ENCODE data around the gene HOXA2.

The HOXA2 gene

DNA sequence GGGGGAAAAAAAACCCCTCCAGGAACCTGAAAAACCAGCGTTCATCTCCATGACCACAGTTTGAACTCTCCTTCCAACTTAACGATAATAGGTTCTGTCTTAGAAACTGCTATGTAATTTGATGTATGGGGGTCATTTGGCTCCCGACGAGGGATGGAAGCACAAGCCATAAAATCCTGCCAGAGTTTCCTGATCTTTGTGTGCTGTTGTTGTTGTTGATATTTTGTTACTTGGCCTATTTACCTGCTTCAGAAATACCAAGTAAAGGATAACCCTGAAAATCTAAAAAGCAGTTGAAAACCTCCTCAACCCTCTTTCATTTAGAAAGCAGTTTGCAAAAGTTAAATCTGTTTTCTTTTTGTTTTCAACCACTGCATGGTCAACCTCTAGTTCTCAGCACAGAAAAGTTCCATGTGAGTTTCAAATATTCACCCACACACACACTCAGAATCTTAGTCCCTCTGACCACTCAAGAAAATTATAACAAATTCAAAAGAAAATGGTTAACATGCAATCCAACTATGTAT lies 9.3 kb upstream of the HOXA2 start:
- DNase-seq (ENCODE audit: low read depth in 2 of 2) = no peak

DNA sequence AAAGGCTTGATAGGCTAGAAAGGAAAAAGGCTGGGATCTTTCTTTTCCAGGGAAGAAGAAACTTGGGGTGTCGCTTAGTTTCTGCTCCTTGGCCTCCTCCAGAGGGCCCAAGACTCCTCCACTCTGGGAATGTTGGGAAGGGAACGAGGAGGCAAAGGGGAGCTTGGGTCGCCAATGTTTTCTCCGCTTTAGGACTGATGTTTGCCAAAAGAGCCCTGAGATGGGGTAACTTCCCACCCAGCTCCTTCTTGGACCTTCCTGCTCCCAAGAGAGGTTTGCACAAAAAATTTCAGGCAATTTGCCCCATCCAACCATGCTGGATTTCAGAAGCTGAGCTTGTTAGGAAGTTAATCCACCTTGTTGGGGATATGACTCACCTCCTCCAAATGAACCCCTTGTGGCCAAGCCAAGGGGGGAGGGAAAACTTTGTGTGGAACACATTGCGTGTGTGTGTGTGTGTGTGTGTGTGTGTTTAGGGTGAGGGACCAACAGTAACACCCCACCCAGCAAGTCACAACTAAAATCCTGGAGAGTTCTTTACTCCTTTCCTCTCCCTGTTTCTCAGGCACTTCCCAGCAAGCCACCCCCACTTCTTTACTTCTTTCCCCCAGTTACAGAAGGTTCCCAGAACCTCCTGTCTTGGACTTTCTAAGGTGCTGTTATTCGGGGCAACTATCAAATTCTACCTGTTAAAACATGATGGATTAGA lies 8.7 kb upstream of the HOXA2 start:
- DNase-seq (ENCODE audit: low read depth in 2 of 2) = no peak

DNA sequence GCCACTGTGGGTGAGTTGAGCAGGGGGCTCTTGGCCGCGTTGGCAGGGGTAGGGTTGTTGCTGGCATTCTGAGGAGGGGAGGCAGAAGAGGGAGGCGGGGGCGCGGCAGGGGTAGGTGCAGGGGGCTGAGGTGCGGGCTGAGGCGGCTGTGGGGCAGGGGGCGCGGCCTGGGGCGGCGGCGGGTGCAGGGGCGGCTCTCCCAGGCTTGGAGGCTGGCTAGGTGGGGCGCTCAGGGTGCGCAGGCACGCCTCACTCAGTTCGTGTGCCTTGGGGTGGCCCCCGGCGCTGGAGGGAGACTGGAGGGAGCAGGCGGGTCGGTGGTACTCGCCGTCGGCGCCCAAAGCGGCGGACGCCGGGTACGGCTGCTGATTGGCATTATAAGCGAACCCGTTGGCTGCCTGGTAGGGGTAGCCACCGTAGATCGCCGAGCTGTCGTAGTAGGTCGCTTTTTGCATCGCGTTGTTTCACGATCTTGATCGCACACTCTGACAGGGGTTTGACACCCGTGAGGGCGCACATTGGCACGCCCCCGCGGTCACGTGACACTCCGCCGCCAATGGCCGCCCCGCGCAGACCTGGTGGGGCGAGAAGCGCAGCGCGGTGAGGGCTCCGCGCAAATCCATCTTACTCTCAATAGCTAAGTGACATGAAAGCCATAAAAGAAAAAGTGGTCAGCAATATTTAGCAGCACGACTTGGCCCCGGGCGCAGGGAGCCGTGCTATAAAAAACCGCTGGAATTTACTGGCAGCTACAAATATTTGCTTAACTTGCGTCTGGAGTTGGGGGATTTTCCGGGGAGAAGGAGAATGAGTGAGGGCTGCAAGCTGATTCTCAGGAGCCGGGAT lies 7.9 kb upstream of the HOXA2 start:
- DNase-seq (ENCODE audit: low read depth in 2 of 2) = no peak

DNA sequence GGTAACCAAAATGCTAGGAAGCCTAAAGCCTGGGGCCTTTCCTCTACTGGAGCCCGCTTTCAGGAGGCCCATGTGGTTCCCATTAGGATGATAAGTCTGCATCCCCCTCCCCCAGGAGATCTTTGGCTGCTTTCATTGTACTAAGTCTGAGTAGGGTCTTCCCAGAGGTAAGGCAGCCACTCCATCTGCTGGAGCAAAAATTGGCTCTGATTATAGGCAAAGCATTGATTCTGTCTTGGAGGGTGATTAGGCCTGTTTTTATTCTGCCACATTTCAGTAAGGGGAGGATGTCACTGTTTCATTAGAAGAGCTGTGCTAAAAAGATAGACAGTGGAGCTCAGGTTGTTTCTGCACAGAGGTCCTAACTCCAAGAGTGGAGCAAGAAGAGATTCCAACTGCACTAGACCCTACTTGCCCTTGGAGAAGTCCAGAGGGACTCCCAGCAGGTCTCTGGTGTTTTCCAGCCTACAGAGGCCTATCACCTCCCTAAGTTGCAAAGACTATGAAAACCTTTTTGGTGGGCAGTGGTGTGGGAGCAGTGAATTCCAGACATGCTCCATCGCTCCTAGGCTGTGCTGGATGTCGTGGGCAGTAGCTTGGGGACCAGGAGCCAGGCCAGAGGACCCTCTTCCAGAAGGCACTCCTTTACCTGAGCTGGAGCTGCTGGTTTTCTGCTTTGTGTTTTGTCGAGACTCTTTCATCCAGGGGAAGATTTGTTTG lies 7.1 kb upstream of the HOXA2 start:
- DNase-seq (ENCODE audit: low read depth in 2 of 2) = no peak

DNA sequence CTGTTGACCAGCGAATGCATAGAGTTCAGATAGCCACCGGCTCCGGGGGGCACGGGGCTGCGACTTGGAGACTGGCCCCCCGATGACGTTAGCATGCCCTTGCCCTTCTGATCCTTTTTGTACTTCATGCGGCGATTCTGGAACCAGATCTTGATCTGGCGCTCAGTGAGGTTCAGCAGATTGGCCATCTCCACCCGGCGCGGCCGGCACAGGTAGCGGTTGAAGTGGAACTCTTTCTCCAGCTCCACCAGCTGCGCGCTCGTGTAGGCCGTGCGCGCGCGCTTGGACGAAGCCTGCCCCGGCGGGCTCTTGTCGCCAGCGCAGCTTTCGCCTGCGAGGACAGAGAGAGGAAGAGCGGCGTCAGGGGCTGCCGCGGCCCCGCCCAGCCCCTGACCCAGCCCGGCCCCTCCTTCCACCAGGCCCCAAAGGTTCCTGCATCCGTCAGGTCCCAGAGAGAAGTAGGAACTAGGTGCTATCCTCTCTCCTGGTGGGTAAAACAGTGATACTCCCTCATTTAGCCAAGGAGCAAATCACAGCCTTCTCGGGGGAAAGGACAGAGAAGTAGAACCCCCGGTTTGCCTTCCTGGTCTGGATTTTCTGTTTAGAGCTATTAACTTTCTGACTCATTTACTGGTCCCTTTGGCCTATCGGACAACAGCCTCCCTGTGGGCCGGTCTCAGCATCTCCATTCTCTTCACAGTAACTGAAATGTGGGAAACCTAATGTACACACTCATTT lies 6.1 kb upstream of the HOXA2 start:
- no peak for DNase-seq (ENCODE audit: low read depth in 2 of 2)

DNA sequence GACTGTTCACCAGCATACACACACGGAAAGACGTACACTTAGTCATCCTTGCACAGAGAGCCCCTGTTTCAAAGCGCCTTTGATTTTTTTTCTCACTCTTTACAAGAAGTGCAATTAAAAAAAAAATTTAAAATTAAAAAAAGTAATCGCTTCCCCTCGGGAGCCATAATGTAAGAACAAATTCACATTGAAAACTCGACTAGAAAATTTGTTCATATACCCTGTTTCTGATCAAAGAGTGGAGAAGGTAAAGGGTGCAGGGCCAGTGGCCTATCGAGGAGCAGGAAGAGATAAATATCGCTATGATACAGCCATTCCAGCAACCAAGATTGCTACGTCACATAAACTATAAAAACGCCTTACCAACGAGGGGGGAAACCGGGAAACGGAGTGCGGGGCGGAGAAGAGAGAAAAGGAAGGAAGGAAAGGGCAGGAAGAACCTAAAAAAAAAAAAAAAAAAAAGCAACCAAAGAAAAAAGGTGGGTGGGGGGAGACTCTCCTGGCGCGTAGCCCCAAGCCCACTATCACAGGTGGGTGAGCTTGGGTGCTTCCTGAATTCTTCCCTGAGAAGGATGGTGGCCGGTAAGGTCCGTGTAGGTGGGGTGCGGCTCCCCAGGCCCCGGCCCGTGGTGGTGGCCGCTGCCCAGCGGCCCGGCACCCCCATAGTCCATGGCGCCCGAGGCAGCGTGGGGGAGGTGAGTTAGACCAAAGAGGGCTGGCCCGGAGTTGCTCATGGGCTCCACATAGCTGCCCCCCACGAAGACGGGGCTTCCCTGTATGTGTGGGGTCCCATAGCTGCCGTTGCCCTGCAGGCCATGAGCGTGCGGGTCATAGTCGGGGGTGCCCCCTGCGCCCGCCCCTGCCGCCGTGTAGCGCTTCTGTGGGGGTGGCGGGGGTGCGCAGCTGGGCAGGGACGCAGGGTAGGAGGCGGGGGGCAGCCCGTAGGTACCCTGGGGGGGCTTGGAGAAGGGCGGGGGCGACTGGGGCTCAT lies 5.2 kb upstream of the HOXA2 start:
- DNase-seq (ENCODE audit: low read depth in 2 of 2) = no peak

DNA sequence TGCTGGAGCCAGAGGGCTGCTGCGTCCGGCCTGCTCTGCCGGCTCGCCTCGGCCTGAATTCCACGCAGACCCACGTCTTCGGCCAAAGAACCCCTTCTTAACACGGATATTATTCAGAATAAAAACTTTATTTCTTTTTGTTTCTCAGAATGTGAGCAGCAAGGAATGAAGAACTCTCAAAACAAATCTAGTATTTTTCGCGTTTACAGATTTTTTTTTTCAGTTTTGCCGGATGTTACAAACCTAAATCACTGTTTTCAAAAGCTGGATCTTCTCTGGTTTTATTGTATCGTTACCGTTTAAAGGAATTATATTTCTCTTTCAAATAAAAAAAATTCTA lies 4.4 kb upstream of the HOXA2 start:
- no peak for DNase-seq (ENCODE audit: low read depth in 2 of 2)

DNA sequence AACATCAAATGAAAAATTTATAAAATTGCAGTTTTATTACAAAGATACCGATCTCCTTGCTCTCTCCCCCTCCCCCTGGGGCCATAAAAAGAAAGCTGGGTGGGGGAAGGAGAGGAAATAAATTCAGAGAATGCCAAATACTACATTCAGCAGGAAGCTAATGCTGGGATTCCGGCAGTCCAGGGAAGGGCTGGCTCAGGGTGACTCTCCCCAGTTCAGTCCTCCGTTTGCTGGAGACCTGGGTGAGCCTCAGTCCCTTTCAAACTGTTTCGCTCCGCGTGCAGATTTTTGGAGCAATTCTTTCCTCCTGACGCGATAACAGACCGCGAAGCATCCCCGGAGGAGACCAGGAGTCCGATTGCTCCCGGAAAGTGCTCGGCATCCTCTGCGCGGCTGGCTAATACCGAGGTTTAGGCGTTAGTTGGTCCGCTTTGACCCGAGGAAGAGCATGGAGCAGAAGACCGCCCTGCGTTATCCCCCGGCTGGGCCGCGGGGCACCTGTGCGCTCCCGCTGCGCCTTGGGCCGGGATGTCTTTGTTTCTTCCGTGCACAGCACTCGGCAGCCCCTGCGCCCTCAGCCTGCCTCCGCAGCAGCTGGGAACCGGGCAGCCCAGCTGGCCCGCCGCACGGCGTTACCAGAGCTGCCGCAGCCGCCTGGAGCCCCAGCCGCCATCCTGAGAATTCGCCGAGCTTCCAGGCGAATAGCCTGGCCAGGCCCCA lies 3.9 kb upstream of the HOXA2 start:
- DNase-seq (ENCODE audit: low read depth in 2 of 2) = no peak

DNA sequence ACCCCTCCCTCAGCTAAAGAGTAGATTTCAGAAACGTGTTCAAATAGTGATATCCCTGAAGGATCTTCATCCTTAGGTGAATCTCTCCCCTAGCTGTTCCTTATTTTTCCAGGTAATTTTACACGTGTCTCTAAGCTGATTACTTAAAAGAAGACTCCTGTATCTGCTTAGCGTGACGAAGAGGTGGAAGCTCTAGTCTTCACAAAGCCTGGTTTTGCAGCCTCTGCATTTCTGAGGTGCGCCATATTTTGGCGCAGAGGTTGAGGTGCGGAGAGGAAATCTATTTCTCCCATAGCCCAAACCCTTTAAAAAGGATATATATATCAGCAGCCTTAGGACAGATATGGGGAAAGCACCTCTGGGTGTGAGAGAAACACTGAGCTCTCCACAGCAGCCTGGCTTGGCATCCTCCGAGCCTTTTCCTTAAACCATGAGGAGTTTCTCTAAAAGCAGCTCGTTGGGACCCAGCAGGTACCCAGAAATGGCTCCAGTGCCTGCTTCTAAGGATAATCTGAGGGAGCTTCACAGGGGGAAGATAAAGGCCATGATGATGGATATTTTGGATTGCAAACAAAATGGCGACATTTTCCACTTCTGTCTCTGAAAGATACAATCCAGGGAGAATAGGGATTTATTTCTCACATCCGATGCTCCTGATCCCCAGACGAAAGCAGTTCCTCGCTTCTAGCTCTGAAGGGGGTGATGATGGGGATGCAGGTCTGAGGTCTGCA lies 3.0 kb upstream of the HOXA2 start:
- DNase-seq (ENCODE audit: low read depth in 2 of 2) = no peak

DNA sequence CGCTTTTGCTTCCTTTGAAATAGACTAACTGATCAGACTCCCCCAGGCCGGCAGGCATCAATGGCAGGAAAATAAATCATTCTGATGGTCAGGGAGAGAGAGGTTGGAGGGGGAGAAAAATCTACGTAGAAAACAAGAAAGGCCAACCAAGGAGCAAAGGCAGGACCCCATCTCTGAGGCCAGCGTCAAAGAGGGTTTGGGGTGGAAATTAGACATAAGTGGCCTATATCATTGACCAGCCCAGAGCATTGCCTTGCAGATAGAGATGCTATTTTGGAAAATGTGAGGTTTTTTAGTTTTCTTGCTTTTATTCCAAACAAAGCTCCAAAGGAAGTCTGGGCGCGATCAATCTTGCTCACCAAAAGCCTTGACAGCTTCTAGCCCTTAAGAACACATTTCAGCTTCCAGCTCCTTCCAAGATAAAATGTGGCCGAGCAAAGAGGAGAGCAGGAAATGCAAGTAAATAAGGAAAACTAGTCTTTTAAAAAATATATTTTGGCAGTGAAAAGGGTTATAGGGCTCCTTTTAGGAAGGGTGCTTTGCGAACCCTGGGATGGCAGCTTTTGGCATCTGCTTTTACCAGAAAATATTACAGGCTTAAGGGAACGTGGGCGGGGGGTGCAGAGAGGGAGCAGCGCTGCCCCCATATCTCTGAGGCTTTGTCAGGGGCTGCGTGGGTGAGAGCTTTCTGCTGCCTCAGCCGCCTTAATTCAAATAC lies 2.0 kb upstream of the HOXA2 start:
- no peak for DNase-seq (ENCODE audit: low read depth in 2 of 2)

DNA sequence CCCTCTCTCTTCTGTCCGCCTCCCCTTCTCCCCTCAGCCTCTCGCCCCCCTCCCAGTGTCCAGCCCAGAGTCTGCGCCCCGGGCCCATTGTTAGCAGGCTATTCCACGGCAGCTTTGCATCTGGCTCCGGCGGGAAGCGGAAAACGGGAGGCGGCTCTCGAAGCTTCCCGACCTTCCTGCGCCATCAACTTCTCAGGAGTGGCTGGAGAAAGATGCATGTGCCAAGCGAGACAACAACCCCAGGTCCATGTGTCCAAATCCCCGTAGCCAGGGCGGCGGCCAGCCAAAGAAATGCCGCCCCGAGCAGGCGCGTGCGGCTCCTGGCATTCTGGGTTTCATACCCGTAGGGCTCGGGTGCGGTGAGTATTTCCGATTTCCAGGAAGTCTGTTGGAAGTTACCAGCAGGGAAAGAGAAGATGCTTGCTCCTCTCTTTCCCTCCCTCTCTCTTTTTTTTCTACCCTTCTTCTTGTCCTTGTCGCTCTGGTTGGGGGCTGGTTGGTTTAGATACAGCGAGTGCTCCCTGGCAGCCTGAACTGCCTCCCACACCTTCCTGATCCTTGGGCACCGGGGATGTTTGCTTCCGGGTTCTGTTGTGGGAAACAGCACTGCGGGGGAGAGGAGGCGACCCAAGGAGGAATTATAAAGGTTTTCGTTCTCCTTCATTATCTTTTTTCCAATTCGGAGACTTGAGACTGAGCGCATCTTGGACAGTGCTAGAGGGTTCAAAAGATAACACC lies 1.2 kb upstream of the HOXA2 start:
- DNase-seq (ENCODE audit: low read depth in 2 of 2) = no peak

DNA sequence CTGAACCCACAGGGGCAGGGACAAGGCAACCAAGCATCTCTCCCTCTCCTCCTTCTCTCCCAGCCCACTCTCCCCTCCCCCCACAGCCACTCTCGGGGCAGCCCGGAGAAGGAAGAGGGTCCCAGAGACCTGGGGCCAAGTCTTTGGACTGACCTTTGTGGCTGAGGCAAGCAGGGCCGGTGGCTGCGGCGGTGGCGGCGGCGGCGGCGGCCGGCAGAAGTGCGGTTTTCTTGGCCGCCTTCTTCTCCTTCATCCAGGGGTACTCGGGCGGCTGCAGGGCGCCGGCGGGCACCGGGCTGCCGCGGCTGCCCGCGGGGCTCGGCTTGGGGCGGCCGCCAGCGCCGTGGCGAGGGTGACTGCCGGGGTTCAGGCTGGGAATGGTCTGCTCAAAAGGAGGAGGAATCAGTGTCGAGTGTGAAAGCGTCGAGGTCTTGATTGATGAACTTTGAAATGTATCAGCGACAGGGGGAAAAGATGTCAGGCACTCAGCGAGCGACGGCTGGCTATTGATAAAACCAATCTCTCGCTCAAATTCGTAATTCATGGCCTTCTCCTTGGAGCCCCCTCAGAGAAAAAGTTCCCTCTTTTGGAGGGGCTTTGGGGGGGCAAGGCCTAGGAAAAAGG lies 414 bp downstream of the HOXA2 start:
- no peak for DNase-seq (ENCODE audit: low read depth in 2 of 2)

DNA sequence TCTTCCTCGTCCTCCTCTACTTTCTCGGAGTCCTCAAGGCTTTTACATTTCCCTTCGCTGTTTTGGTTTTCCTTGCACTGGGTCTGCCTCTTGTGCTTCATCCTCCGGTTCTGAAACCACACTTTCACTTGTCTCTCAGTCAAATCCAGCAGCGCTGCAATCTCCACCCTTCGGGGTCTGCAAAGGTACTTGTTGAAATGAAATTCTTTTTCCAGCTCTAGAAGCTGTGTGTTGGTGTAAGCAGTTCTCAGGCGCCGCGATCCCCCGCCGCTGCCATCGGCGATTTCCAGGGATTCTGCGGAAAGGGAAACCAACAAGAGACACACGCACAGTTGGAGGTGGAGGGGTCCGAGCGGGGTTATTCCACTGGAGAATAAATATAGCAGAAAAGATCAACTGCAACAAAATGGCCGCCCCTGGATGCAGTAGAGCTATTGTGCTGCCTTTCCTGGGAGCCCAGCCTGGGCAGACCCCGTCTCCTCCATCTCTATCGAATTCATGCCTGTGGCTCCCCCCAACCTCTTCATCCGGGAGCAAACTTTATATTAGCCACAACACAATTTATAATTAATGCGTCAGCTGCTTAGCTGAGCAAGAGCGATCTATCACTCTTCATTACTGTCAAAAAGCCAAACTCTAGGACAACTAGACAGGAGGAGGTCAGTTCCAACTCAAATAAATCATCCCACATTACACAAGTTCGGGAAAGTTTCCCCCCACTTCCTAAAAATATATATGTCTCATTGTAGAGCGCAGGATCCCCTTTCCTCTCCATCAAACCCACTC lies 1.1 kb downstream of the HOXA2 start:
- DNase-seq (ENCODE audit: low read depth in 2 of 2) = no peak

DNA sequence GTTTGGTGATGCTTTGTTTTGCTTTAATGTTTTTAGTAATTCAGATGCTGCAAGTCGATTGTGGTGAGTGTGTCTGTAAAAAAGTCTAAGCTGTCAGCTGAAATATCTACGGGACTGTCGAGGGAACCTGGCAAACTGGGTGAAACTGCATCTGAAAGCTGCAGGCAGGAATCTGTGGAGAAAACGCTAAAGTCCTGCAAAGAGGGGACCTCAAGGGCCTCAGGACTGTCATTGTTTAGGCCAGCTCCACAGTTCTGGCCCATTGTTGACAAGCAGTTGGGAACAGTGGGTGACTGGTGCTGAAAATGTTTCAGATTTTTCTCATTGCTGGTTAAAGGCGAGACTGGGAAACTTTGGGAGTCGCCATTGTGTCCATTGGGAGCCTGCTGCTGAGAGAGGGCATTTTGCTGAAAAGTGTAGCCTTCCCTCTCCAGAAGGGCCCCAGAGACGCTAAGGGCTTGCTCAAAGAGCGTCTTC lies 1.8 kb downstream of the HOXA2 start:
- DNase-seq (ENCODE audit: low read depth in 2 of 2) = no peak

DNA sequence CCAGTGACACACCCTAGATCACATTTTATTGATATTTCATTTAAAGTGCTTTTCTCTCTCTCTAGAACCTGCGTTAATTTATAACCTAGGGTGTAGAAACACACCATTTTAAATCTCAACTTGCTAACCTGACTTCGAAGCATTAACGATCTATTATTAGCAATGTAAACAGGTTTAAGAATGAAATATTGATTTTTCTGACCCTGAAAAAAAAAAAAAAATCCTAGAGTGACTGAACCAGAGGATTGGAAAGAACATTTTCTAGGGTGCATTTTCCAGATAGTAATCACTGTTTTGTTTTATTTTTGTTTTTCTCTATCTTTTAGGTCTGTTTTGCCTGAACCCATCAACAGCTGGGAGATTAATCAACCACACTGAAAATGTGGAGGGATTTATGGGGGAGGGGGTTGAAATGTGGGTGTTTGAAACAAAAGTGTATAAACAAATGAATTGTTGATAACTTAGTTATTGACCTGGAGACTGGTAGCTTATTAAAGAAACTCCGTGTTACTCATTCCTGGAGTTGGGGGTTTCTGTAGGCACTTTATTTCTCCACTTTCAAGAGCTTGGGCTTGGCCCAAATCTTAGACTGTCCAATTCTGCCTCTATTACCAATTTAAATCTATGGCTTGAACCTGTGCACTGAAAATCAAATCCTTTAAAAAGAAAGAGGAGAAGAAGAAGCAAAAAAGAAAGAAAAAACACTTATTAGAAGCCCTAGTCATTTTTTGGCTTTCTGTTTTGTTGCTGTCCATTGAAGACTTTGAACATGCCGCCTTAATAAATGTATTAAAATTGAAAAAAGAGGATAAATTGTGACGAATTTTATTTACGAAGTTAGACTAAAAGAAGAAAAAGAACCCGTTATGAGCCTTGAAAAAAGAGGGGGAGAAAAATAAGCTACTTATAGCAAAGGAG lies 2.8 kb downstream of the HOXA2 start:
- DNase-seq (ENCODE audit: low read depth in 2 of 2) = no peak
